Skin of body (tissue), 2 donors: ENCODE results near the gene CRYGD. TPM values are rescaled to one million over a fixed set of nuclear protein-coding genes. Genes with fewer than 3 reads are reported as not detected.
"Not testable (repeated sequence)": the region's sequence is repeated elsewhere in the genome, so short reads cannot be mapped to it uniquely, and the experiment has no call there.

Experiments used
- DNase-seq: peaks from one replicate; lab custom pipeline; 2025; lab: John Stamatoyannopoulos, UW
- total RNA-seq: library from RNA; depleted of rRNA; stranded (reverse); fragments of >200 nt; gene quantifications from one replicate; pipeline ENCODE4 v1.2.3, GENCODE V29; 2014

The CRYGD gene
- total RNA-seq, 1 donor from 2014 or later, result not detected

DNA sequence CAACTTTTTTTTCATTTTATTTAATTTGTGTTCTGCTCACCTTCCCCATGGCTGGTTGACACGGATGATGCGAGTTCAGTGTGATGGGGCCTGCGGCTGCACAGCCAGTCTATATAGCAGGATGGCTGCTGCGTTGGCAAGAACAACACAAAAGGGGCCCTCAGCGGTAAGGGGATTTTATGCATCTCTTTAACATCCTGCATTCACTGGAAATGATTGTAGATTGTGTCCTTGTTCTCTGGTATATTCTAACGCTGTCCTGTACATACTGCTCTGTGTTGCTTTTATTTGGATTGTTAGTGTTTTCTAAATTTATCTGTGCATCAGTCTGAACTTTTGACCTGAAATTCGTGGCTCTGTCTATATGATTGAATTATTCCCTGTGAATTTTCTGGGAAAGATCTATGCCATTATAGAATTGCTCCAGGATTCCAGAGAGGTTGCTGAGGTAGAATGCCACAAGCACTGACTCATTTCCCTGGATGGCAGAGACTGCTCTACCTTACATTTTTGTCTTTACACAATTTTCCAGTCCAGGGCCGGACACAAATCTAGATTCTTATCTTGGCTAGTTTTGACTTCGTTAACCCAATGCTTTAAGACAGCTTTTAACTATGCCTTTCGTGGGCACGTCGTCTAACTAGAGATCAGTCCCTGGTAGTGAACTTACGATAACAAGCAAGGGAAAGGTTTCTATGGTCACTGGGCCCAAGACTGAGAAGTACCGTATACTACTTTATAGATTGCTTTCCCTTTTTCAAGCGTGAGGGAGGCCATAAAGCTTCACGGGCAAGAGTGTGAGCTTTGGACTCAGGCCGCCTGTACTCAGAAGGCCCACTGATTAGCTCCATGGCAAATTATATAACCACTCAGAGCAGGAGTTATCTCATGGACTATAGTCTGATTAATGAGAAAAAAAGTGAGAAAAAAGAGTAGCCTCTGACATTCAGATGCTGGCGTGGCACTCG, 5.7 kb upstream of the CRYGD start, which contains the start of gene CRYGC:
Gene CRYGC (minus strand): TSS at position 85 of the 968 bp plus-strand sequence. CDS start 36 bp downstream, at position 49.
- DNase-seq, result no peak

DNA sequence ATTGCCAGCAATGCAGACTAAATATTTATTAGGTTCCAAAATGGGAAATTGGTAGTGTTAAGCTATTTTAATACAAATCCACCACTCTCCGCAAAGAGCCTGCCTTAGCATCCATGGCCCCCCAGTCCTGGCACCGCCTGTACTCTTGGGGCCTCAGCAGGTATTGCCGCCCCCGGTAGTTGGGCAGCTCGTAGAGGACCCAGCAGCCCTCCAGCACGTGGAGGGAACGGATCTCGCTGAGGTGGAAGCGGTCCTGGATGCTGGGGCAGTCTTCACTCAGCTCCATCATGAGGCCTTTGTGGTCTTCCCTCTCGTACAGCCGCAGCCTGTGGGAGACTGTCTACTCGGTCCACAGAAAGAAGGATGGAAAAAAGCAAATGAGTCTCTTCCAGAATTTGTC, 3.8 kb upstream of the CRYGD start:
- DNase-seq, result no peak

- no peak for DNase-seq
These were observed 2.8 kb upstream of the CRYGD start for GRCh38 chr2:208127090-208127489.

- no peak for DNase-seq
These were observed 927 bp upstream of the CRYGD start for GRCh38 chr2:208125251-208125650.

- DNase-seq, result no peak
These were observed 2.1 kb downstream of the CRYGD start for GRCh38 chr2:208122248-208122647.

DNA sequence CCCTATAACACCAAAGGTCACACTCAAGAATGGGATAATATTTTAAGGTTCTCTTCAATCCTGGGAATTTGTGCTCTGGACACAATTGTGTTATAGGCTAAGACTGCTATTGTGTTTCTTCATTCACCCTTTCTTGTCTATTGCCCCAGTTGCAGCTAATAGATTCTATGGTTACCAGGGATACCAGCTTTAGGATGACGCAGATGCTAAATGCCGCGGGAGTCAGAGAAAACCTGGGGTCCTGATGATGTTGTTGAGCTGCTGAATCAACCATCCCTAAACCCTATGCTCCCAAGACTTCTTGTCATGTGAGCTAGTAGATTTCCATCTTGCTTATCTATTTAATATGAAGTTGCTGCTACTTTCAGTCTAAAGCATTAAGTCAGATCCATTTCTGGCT, 5.4 kb downstream of the CRYGD start:
- no peak for DNase-seq

DNA sequence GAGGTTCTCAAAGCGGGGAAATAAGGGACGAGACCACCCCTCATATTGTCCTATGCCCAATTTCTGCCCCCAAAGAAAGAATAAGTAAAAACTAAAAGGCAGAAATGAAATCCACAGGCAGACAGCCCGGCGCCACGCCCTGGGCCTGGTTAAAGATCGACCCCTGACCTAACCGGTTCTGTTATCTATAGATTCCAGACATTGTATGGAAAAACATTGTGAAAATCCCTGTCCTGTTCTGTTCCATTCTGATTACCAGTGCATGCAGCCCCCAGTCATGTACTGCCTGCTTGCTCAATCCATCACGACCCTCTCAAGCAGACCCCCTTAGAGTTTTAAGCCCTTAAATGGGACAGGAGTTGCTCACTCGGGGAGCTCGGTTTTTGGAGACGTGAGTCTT, 6.9 kb downstream of the CRYGD start:
- DNase-seq, result not testable (repeated sequence)

DNA sequence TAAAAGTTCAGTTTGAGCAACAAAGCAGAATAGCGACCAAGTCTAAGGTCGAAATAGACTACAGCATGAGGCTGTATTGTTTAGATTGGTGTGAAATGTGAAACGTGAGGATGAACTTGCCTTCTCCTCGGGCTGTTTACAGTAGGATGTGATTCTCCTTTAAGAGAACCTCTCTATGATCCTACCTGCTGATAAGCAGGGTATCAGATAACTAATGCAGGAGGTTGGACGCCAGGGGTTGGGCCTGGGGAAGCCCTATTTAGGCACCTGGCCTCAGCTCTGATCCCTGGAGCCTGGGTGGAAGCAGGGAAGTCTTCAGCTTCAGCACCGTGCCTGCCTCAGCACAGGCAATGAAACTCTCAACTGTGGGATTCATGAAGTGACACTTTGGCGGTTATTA, 11.4 kb downstream of the CRYGD start:
- no peak for DNase-seq

GRCh38 chr2:208112273-208112745, 12.0 kb downstream of the CRYGD start:
- not testable (repeated sequence) for DNase-seq

- DNase-seq, result no peak
These were observed 20.7 kb downstream of the CRYGD start for GRCh38 chr2:208103616-208104015.

DNA sequence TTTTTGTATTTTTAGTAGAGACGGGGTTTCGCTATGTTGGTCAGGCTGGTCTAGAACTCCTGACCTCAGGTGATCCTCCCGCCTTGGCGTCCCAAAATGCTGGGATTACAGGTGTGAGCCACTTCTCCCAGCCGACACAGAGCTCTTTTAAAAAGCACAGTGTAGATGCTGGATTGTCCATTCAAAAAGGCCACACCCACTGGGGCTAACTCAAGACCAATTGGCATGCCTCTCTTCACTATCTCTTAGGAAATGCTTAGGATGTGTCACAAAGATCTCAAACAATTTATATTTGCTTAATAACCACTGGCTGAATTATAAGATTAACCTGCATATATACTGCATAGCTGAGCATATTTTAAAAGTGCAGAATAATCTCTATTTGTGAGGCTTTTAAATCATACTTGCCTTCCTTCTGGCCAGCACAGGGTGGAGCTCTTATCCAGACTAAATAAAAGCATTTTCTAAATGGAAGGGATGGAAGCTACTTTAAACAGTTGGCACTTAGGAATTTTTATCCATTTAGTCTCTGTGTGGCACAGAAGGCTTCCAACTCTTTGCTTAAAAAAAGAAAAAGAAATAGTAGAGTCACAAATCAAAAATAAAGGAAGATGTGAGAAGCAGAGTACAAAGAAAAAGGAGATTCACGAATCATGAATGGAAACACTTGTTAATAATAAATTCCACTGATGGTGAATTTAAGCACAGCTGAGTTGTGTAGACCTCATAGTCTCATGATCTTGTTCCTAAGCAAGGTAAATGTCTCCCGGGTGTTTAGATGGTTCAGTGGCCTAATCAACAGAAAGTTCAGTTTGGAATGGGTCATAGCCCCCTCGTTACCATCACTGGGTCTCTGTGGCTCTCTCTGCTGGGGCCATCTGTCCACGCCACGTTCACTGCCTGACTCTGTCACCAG, 22.4 kb downstream of the CRYGD start:
- peak; percentile 2 for DNase-seq

GRCh38 chr2:208099682-208100470, 24.4 kb downstream of the CRYGD start:
- DNase-seq, result no peak

GRCh38 chr2:208098701-208099100, 25.6 kb downstream of the CRYGD start:
- DNase-seq, result not testable (repeated sequence)

- DNase-seq, result no peak
These were observed 26.1 kb downstream of the CRYGD start for GRCh38 chr2:208098267-208098666.

DNA sequence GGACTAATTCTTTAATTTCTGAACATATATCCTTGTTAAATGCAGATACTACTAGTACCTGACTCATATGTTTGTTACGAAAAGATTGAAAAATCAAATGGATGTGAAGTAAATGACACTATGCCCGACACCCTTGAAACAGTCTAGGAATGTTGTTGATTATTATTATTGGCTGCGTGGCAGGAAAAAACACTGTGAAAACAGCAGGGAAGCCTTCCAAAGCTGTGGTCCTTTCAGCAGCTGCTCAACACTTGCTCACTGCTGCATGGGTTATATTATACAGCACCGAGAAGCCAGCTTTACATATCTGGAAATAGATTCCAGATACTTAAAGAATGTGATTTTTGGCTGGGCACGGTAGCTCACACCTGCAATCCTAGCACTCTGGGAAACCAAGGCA, 26.5 kb downstream of the CRYGD start:
- peak; percentile 20 for DNase-seq

DNA sequence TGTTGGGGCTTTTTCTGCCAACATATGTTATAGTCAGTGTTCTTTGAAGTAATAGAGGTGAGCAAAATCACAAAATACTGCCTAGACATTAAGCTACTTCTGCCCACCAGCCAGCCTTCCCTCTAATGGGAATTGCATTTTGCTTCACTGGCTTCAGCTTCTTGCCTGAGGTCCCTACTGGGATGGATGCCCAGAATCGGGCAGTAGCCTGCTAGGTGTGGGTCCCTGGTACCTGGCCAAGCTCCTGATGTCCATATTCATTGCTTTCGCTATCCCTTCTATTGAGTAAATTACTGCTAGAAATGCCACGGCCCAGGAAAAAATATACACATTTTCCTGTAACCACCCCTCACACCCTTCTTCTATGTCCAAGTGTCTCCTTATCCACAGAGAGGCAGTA, 27.0 kb downstream of the CRYGD start:
- no peak for DNase-seq

DNA sequence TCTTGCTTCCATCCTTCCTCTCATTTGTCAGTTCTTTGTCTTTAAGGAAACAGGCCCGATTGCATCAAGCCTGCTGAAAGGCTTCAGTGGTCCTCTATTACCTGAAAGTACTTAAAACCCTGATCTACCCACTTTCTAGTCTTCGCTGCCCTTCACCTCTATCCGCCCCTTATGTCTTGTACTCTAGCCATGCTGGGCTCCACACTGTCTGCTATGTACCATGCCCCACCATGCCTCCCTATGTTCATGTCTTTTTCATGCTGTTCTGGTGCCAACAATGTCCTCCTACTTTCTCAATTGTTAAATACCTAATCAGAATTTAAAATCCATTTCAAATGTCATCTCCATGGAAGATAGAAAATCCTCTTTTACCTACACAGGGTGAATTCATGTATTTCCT, 28.2 kb downstream of the CRYGD start:
- no peak for DNase-seq

GRCh38 chr2:208093128-208093527, 31.2 kb downstream of the CRYGD start:
- no peak for DNase-seq

- no peak for DNase-seq
These were observed 32.1 kb downstream of the CRYGD start for GRCh38 chr2:208092093-208092832.

GRCh38 chr2:208090420-208090819, 33.9 kb downstream of the CRYGD start:
- no peak for DNase-seq
